Spleen (tissue), 7 donors: ENCODE data around the gene MAP3K7CL.

ENCODE experiments used
- CTCF ChIP-seq, 11 experiments: fragments of 200-600 bp in 7 of 11; fragments of 450-650 bp in 4 of 11; sonication (generic) in 4 of 11; IDR thresholded peaks in 8 of 11; conservative IDR thresholded peaks in 3 of 11; 1 replicate in 7 of 11; 2 replicates in 4 of 11; pipeline versions ENCODE4 v1.4.0 to v1.8.0; 2016 to 2021; ENCODE audit warnings: antibody characterized with exemption in 11 of 11, inconsistent platforms in 4 of 11, mild to moderate bottlenecking in 1 of 11
- POLR2A ChIP-seq, 3 donors: fragments of 450-650 bp; IDR thresholded peaks; one replicate each; pipeline ENCODE4 v1.5.1; 2017; ENCODE audit warnings: antibody characterized with exemption in 3 of 3, mild to moderate bottlenecking in 1 of 3
- POLR2AphosphoS5 ChIP-seq, 3 donors: sonication (generic); formaldehyde crosslinking; IDR thresholded peaks; one replicate each; pipeline ENCODE4 v1.5.1; 2017; ENCODE audit warnings: antibody characterized with exemption in 3 of 3
- donor health status: DM: no; HTN: no; CAD: no; lungs with moderate emphysema.
- donor health status: DM: no; HTN: no; CAD: no.
- donor health status: DM: no; HTN: no; CAD: no.

DNA sequence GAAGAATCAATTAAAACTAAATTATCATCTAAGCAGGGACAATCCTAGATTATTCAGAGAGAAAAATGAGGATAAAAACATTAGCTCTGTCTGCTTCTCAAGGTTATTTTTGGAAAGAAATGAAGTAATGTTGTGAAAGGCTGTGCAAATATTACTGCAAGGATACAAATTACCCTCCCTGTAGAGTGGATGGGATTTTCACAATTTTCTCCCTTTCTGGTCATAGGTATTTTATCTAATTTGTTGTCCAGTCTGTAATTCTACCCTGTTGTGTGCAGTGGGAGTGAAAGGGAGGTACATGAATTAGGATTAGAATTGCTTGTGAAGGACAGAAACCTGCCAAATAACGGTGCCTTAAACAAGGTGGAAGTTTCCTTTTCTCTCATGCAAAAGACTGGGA lies 54.7 kb downstream of the MAP3K7CL start:
- TF ChIP-seq CTCF (IDR thresholded peaks at IDR 0.05 in 8 of 11, conservative IDR thresholded peaks at IDR 0.05 in 3 of 11) (no peak), POLR2A (IDR thresholded peaks at IDR 0.05) (no peak), POLR2AphosphoS5 (IDR thresholded peaks at IDR 0.05) (no peak)
